Stomach (tissue), 4 donors: ENCODE measurements around the gene C11orf91.

Source experiments
- EP300 ChIP-seq: sonication (generic); formaldehyde crosslinking; IDR thresholded peaks from one replicate; pipeline ENCODE4 v1.6.1; 2017; ENCODE audit warnings: antibody characterized with exemption
- POLR2A ChIP-seq, 4 donors: fragments of 450-650 bp; IDR thresholded peaks; one replicate each; pipeline ENCODE4 v1.6.1; 2016; ENCODE audit warnings: antibody characterized with exemption in 4 of 4, control low read depth in 2 of 4, mild to moderate bottlenecking in 1 of 4, moderate library complexity in 1 of 4
- POLR2AphosphoS5 ChIP-seq, 3 donors: sonication (generic); formaldehyde crosslinking; IDR thresholded peaks; one replicate each; pipeline ENCODE4 v1.6.1; 2016; ENCODE audit warnings: antibody characterized with exemption in 3 of 3
- TF ChIP-seq, protein P1 (sequence below), 7 experiments: fragments of 450-650 bp in 4 of 7; fragments of 200-600 bp in 3 of 7; sonication (generic) in 3 of 7; IDR thresholded peaks; one replicate each; pipeline ENCODE4 v1.5.1; 2016 to 2019; ENCODE audit warnings: antibody characterized with exemption in 7 of 7, control low read depth in 2 of 7, mild to moderate bottlenecking in 1 of 7

DNA sequence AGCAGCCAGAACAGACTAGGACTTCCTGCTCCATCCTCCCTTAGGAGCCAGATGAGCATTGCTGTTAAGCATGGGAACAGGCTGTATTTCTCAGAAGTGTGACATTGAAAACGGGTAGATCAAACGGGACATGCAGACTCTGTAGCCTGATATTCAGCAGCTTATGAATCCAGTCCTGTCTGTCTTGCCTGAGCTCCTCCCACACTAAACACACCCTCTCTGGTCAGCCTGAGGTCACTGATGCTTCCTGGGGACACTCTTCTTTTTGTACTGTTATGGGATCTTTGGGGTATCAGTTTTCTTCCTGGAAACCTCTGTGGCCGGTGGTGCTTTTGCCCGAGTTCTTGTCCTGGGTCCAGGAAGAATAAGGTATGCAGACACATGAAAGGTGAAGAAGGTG is 35.8 kb downstream of the C11orf91 start:
- TF ChIP-seq POLR2A (IDR thresholded peaks at IDR 0.05) = no peak
- no peak for TF ChIP-seq EP300
- TF ChIP-seq, protein P1, sequence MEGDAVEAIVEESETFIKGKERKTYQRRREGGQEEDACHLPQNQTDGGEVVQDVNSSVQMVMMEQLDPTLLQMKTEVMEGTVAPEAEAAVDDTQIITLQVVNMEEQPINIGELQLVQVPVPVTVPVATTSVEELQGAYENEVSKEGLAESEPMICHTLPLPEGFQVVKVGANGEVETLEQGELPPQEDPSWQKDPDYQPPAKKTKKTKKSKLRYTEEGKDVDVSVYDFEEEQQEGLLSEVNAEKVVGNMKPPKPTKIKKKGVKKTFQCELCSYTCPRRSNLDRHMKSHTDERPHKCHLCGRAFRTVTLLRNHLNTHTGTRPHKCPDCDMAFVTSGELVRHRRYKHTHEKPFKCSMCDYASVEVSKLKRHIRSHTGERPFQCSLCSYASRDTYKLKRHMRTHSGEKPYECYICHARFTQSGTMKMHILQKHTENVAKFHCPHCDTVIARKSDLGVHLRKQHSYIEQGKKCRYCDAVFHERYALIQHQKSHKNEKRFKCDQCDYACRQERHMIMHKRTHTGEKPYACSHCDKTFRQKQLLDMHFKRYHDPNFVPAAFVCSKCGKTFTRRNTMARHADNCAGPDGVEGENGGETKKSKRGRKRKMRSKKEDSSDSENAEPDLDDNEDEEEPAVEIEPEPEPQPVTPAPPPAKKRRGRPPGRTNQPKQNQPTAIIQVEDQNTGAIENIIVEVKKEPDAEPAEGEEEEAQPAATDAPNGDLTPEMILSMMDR (IDR thresholded peaks at IDR 0.05) = no peak
- TF ChIP-seq POLR2AphosphoS5 (IDR thresholded peaks at IDR 0.05) = no peak
